Keratinocyte (primary cell): ENCODE data around the gene ALOX5AP.

Source experiments
- EZH2 ChIP-seq: IDR thresholded peaks from one replicate; pipeline ENCODE4 v1.6.1; 2012; ENCODE audit warnings: inconsistent platforms, mild to moderate bottlenecking, low read length, moderate library complexity
- TF ChIP-seq, protein P1 (sequence below), 3 experiments: IDR thresholded peaks in 1 of 3; conservative IDR thresholded peaks in 1 of 3; optimal IDR thresholded peaks in 1 of 3; 2 replicates in 2 of 3; 3 replicates in 1 of 3; pipeline versions ENCODE3 to v1.5.1; 2011; ENCODE audit warnings: low read length in 3 of 3, mild to moderate bottlenecking in 3 of 3, moderate library complexity in 2 of 3, control low read depth in 1 of 3, inconsistent platforms in 1 of 3; ENCODE audit not compliant: insufficient read depth in 2 of 3; ENCODE audit errors: extremely low read depth in 1 of 3

DNA sequence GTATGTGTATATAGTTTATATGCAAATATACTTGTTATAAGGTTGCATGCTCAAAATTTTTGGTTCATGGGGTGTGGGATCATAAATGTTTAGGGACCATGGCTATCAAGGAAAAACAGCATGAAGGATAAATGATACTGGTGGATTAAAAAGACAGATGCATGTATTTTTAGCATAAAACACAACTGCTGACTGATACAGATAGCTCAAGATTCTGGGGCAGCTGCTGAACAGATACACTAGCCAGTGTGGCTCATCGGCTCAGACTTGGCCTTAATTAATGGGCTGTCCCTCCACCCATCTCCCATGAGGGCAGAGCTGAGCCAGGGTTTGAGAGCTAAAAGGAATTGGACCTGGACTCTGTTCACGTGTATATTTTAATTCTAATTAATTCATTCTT is 11.4 kb downstream of the ALOX5AP start:
- TF ChIP-seq, protein P1, sequence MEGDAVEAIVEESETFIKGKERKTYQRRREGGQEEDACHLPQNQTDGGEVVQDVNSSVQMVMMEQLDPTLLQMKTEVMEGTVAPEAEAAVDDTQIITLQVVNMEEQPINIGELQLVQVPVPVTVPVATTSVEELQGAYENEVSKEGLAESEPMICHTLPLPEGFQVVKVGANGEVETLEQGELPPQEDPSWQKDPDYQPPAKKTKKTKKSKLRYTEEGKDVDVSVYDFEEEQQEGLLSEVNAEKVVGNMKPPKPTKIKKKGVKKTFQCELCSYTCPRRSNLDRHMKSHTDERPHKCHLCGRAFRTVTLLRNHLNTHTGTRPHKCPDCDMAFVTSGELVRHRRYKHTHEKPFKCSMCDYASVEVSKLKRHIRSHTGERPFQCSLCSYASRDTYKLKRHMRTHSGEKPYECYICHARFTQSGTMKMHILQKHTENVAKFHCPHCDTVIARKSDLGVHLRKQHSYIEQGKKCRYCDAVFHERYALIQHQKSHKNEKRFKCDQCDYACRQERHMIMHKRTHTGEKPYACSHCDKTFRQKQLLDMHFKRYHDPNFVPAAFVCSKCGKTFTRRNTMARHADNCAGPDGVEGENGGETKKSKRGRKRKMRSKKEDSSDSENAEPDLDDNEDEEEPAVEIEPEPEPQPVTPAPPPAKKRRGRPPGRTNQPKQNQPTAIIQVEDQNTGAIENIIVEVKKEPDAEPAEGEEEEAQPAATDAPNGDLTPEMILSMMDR (optimal IDR thresholded peaks at IDR 0.05 in 1 of 3, IDR thresholded peaks at IDR 0.05 in 1 of 3, conservative IDR thresholded peaks at IDR 0.05 in 1 of 3; ENCODE audit: extremely low read depth in 1 of 3, insufficient read depth in 2 of 3, low read length in 3 of 3): no peak
- TF ChIP-seq EZH2: no peak
